Measurements from ENCODE around the gene PKNOX2.

The PKNOX2 gene

GRCh38 chr11:125242141-125242775 lies 77.7 kb downstream of the PKNOX2 start:
- Histone ChIP-seq H3K9ac (ENCODE audit: low read length) (no peak overlapping the region), H3K4me3 (ENCODE audit: low read length) (no peak overlapping the region), H3K27ac (ENCODE audit: low read length) (no peak overlapping the region), H3K36me3 (ENCODE audit: control insufficient read depth, low read depth, low read length) (no peaks in the 10 kb centered on the region), H3K4me1 (ENCODE audit: control insufficient read depth, low read depth, low read length) (peaks cover 15% of the 10 kb centered on the region), H3K27me3 (ENCODE audit: control insufficient read depth, insufficient read depth, low read length) (no peaks in the 10 kb centered on the region), H3K9me3 (ENCODE audit: control insufficient read depth, low read depth, low read length) (no peaks in the 10 kb centered on the region)

- Histone ChIP-seq H3K27ac (ENCODE audit: low read length) (no peak overlapping the region), H3K27me3 (ENCODE audit: control insufficient read depth, insufficient read depth, low read length) (no peaks in the 10 kb centered on the region), H3K9ac (ENCODE audit: low read length) (no peak overlapping the region), H3K4me3 (ENCODE audit: low read length) (no peak overlapping the region), H3K4me1 (ENCODE audit: control insufficient read depth, low read depth, low read length) (peaks cover 14% of the 10 kb centered on the region), H3K36me3 (ENCODE audit: control insufficient read depth, low read depth, low read length) (no peaks in the 10 kb centered on the region), H3K9me3 (ENCODE audit: control insufficient read depth, low read depth, low read length) (no peaks in the 10 kb centered on the region)
These were observed 79.6 kb downstream of the PKNOX2 start for GRCh38 chr11:125244166-125244565.

GRCh38 chr11:125245299-125245698 lies 80.7 kb downstream of the PKNOX2 start:
- H3K9me3 ChIP-seq (ENCODE audit: control insufficient read depth, low read depth, low read length), result no peaks in the 10 kb centered on the region
- H3K9ac ChIP-seq (ENCODE audit: low read length), result no peak overlapping the region
- H3K27me3 ChIP-seq (ENCODE audit: control insufficient read depth, insufficient read depth, low read length), result no peaks in the 10 kb centered on the region
- peaks cover 3% of the 10 kb centered on the region for H3K4me1 ChIP-seq (ENCODE audit: control insufficient read depth, low read depth, low read length)
- no peak overlapping the region for H3K27ac ChIP-seq (ENCODE audit: low read length)
- H3K4me3 ChIP-seq (ENCODE audit: low read length), result no peak overlapping the region
- H3K36me3 ChIP-seq (ENCODE audit: control insufficient read depth, low read depth, low read length), result no peaks in the 10 kb centered on the region

- Histone ChIP-seq H3K27me3 (ENCODE audit: control insufficient read depth, insufficient read depth, low read length) (no peaks in the 10 kb centered on the region), H3K9ac (ENCODE audit: low read length) (no peak overlapping the region), H3K36me3 (ENCODE audit: control insufficient read depth, low read depth, low read length) (no peaks in the 10 kb centered on the region), H3K4me1 (ENCODE audit: control insufficient read depth, low read depth, low read length) (no peaks in the 10 kb centered on the region), H3K9me3 (ENCODE audit: control insufficient read depth, low read depth, low read length) (no peaks in the 10 kb centered on the region), H3K4me3 (ENCODE audit: low read length) (no peak overlapping the region), H3K27ac (ENCODE audit: low read length) (no peak overlapping the region)
These were observed 82.9 kb downstream of the PKNOX2 start for GRCh38 chr11:125247431-125247830.

- Histone ChIP-seq H3K9ac (ENCODE audit: low read length) (no peak overlapping the region), H3K9me3 (ENCODE audit: control insufficient read depth, low read depth, low read length) (no peaks in the 10 kb centered on the region), H3K27ac (ENCODE audit: low read length) (no peak overlapping the region), H3K27me3 (ENCODE audit: control insufficient read depth, insufficient read depth, low read length) (no peaks in the 10 kb centered on the region), H3K4me1 (ENCODE audit: control insufficient read depth, low read depth, low read length) (no peaks in the 10 kb centered on the region), H3K4me3 (ENCODE audit: low read length) (no peak overlapping the region), H3K36me3 (ENCODE audit: control insufficient read depth, low read depth, low read length) (no peaks in the 10 kb centered on the region)
These were observed 86.0 kb downstream of the PKNOX2 start for GRCh38 chr11:125250318-125251213.

GRCh38 chr11:125251214-125251545 lies 86.6 kb downstream of the PKNOX2 start:
- Histone ChIP-seq H3K36me3 (ENCODE audit: control insufficient read depth, low read depth, low read length) (no peaks in the 10 kb centered on the region), H3K27me3 (ENCODE audit: control insufficient read depth, insufficient read depth, low read length) (no peaks in the 10 kb centered on the region), H3K4me3 (ENCODE audit: low read length) (no peak overlapping the region), H3K4me1 (ENCODE audit: control insufficient read depth, low read depth, low read length) (no peaks in the 10 kb centered on the region), H3K9me3 (ENCODE audit: control insufficient read depth, low read depth, low read length) (no peaks in the 10 kb centered on the region), H3K9ac (ENCODE audit: low read length) (no peak overlapping the region), H3K27ac (ENCODE audit: low read length) (no peak overlapping the region)

GRCh38 chr11:125251956-125252355 lies 87.4 kb downstream of the PKNOX2 start:
- Histone ChIP-seq H3K9me3 (ENCODE audit: control insufficient read depth, low read depth, low read length) (no peaks in the 10 kb centered on the region), H3K27ac (ENCODE audit: low read length) (no peak overlapping the region), H3K36me3 (ENCODE audit: control insufficient read depth, low read depth, low read length) (no peaks in the 10 kb centered on the region), H3K4me1 (ENCODE audit: control insufficient read depth, low read depth, low read length) (no peaks in the 10 kb centered on the region), H3K9ac (ENCODE audit: low read length) (no peak overlapping the region), H3K4me3 (ENCODE audit: low read length) (no peak overlapping the region), H3K27me3 (ENCODE audit: control insufficient read depth, insufficient read depth, low read length) (no peaks in the 10 kb centered on the region)

- no peak overlapping the region for H3K27ac ChIP-seq (ENCODE audit: low read length)
- H3K9ac ChIP-seq (ENCODE audit: low read length), result no peak overlapping the region
- H3K4me1 ChIP-seq (ENCODE audit: control insufficient read depth, low read depth, low read length), result peaks cover 6% of the 10 kb centered on the region
- no peaks in the 10 kb centered on the region for H3K27me3 ChIP-seq (ENCODE audit: control insufficient read depth, insufficient read depth, low read length)
- no peaks in the 10 kb centered on the region for H3K9me3 ChIP-seq (ENCODE audit: control insufficient read depth, low read depth, low read length)
- H3K4me3 ChIP-seq (ENCODE audit: low read length), result no peak overlapping the region
- H3K36me3 ChIP-seq (ENCODE audit: control insufficient read depth, low read depth, low read length), result no peaks in the 10 kb centered on the region
These were observed 88.7 kb downstream of the PKNOX2 start for GRCh38 chr11:125253289-125253688.

- Histone ChIP-seq H3K9me3 (ENCODE audit: control insufficient read depth, low read depth, low read length) (no peaks in the 10 kb centered on the region), H3K27ac (ENCODE audit: low read length) (no peak overlapping the region), H3K4me1 (ENCODE audit: control insufficient read depth, low read depth, low read length) (peaks cover 6% of the 10 kb centered on the region), H3K36me3 (ENCODE audit: control insufficient read depth, low read depth, low read length) (no peaks in the 10 kb centered on the region), H3K9ac (ENCODE audit: low read length) (no peak overlapping the region), H3K27me3 (ENCODE audit: control insufficient read depth, insufficient read depth, low read length) (no peaks in the 10 kb centered on the region), H3K4me3 (ENCODE audit: low read length) (no peak overlapping the region)
These were observed 89.4 kb downstream of the PKNOX2 start for GRCh38 chr11:125253795-125254525.

- Histone ChIP-seq H3K27ac (ENCODE audit: low read length) (no peak overlapping the region), H3K9me3 (ENCODE audit: control insufficient read depth, low read depth, low read length) (no peaks in the 10 kb centered on the region), H3K36me3 (ENCODE audit: control insufficient read depth, low read depth, low read length) (no peaks in the 10 kb centered on the region), H3K4me3 (ENCODE audit: low read length) (no peak overlapping the region), H3K9ac (ENCODE audit: low read length) (no peak overlapping the region), H3K27me3 (ENCODE audit: control insufficient read depth, insufficient read depth, low read length) (peaks cover 12% of the 10 kb centered on the region), H3K4me1 (ENCODE audit: control insufficient read depth, low read depth, low read length) (peaks cover 11% of the 10 kb centered on the region)
These were observed 92.1 kb downstream of the PKNOX2 start for GRCh38 chr11:125256541-125257189.

GRCh38 chr11:125257190-125257579 lies 92.6 kb downstream of the PKNOX2 start:
- Histone ChIP-seq H3K9me3 (ENCODE audit: control insufficient read depth, low read depth, low read length) (no peaks in the 10 kb centered on the region), H3K36me3 (ENCODE audit: control insufficient read depth, low read depth, low read length) (no peaks in the 10 kb centered on the region), H3K9ac (ENCODE audit: low read length) (no peak overlapping the region), H3K4me1 (ENCODE audit: control insufficient read depth, low read depth, low read length) (peaks cover 17% of the 10 kb centered on the region), H3K27me3 (ENCODE audit: control insufficient read depth, insufficient read depth, low read length) (peaks cover 17% of the 10 kb centered on the region), H3K27ac (ENCODE audit: low read length) (no peak overlapping the region), H3K4me3 (ENCODE audit: low read length) (no peak overlapping the region)

All from iPS-18a (cell line).